Epithelial cell of esophagus (primary cell): ENCODE measurements around the gene HKDC1.
A peak's percentile ranks its signal among the peaks of the same experiment; 100 is the strongest.

Source experiments
- DNase-seq: peaks from one replicate; pipeline ENCODE4 v3.0.0; 2010; ENCODE audit warnings: low read depth
- H3K4me3 ChIP-seq: 2 replicates; pipeline ENCODE4 v1.5.1; 2011; ENCODE audit warnings: mild to moderate bottlenecking, low read length, control low read depth
- TF ChIP-seq, protein P1 (sequence below): IDR thresholded peaks from 2 replicates; pipeline ENCODE4 v1.5.1; 2011; ENCODE audit warnings: low read depth, mild to moderate bottlenecking, low read length, control low read depth, inconsistent platforms; ENCODE audit not compliant: insufficient read depth; ENCODE audit errors: missing control alignments

Gene HKDC1

DNA sequence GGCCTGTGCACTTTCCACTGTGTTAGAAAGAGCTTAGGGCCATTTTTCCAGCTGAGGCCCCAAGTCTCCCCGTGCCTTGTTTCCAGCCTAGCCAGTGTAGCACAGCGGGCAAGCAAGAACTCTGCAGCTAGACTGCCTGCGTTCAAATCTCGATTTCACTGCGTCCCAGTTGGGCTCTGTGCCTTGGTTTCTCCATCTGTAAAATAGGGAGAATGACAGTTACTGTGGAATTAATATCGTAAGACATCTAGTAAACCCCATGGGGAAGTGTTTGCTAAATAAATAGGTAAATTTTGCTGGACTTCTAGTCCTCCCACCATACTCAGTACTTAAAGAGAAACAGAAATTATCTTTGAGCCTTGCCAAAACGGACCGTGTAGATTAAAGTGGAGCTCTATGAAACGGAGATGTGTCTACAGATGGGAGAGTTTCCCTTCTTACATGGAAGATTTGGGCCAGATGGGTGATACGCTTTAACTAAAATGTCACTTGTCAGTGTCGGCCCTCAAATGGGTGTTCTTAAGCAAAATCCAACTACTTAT is 3.5 kb upstream of the HKDC1 start:
- no peak overlapping the region for H3K4me3 ChIP-seq
- TF ChIP-seq, protein P1, sequence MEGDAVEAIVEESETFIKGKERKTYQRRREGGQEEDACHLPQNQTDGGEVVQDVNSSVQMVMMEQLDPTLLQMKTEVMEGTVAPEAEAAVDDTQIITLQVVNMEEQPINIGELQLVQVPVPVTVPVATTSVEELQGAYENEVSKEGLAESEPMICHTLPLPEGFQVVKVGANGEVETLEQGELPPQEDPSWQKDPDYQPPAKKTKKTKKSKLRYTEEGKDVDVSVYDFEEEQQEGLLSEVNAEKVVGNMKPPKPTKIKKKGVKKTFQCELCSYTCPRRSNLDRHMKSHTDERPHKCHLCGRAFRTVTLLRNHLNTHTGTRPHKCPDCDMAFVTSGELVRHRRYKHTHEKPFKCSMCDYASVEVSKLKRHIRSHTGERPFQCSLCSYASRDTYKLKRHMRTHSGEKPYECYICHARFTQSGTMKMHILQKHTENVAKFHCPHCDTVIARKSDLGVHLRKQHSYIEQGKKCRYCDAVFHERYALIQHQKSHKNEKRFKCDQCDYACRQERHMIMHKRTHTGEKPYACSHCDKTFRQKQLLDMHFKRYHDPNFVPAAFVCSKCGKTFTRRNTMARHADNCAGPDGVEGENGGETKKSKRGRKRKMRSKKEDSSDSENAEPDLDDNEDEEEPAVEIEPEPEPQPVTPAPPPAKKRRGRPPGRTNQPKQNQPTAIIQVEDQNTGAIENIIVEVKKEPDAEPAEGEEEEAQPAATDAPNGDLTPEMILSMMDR, result no peak
- DNase-seq, result no peak

DNA sequence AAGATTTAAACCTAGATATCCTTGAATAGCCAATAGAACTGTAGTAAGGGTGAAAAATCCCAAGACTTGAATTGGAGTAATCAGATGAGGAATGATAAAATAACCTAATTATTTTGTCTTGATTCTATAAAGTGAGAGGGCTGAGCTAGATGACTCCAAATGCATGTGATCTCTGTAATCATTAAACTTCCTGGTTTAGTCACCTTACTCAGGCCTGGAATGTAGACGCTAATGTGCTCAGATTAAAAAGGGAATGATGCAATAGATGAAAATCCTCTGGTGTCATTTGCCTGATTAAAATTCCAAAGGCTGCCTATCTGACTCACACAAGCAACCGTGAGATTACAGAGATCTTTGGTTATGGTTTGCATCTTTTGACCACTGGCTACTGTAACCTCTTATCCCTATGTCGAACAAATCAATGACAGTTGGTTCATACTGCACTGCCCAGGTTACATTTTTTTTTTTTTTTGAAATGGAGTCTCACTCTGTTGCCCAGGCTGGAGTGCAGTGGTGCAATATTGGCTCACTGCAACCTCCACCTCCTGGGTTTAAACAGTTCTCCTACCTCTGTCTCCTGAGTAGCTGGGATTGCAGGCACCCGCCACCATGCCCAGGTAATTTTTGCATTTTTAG is 2.9 kb upstream of the HKDC1 start:
- TF ChIP-seq, protein P1, result no peak
- DNase-seq, result peak; percentile 95

DNA sequence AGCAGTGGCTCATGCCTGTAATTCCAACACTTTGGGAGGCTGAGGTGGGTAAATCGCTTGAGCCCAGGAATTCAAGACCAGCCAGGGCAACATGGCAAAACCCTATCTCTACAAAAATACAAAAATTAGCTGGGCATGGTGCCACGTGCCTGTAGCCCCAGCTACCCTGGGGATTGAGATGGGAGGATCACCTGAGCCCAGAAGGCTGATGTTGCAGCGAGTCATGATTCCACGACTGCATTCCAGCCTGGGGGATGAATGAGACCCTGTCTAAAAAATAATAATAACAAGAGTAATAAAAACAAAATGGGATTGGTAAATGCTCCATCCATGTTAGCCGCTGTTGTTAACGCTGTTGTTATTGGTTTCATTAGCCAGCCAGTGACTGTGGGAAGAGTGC is 1.3 kb upstream of the HKDC1 start:
- DNase-seq, result no peak
- no peak overlapping the region for H3K4me3 ChIP-seq
- TF ChIP-seq, protein P1, result no peak

More for the DNA sequence above, 2.9 kb upstream of the HKDC1 start:
- no peak overlapping the region for H3K4me3 ChIP-seq

DNA sequence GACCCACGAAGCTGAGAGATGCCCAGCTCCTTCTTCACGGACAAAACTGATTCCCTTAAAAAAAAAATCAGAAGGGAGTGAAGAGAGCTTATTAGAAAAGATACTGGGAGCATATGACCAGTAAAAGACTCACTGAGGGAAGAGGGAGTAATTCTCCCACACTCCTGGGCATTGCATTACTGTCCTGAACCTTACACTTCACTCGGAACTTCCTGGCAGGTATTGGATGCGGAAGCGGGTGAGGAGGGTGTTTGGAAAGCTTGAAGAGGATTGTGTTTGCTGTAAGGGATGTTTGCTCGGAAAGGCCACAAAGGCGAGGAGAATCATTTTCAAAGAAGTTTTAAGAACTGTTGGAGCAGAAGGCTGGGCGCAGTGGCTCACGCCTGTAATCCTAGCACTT is 375 bp downstream of the HKDC1 start:
- DNase-seq, result no peak
- TF ChIP-seq, protein P1, result no peak
- no peak overlapping the region for H3K4me3 ChIP-seq

DNA sequence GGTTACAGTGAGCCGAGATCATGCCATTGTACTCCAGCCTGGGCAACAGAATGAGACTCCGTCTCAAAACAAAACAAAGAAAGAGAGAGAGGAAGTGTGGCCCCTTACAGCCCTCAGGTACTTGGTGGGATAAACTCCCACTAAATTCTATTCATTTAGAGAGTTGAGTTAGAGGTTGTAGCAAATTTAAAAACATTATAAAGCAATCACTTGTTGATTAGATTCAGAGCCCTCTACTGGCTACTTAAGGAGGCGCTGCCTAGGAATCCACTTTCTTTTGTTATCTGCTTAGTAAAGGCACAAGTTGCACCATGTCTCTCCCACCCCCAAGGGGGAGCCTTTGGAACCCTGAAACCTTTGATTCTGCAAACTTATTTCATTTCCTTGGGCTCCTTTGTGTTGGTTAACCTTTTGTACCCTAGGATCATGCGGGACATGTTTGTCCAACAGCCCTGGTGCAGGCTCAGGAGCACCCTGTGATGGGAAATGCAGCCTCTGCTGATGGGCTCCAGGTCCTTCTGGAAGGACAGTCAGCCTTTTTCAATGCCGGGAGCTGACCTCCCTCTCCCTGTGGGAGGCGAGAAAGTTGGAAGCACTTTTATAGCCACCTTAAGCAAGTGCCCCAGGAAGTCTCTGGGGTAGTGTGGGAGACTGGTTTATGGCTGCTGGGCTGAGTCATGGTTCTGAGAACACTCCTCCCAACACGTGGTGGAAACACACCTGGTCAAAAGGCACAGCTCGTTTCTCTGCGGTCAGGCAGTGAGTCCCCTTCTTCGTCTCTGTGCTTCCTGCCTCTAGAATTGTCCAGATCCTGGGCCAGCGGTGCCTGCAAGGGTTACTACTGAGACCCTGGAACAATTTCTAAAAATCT is 2.3 kb downstream of the HKDC1 start:
- TF ChIP-seq, protein P1, result peak; percentile 73
- DNase-seq, result peak; percentile 94
- H3K4me3 ChIP-seq, result peak overlapping the region; percentile 27

DNA sequence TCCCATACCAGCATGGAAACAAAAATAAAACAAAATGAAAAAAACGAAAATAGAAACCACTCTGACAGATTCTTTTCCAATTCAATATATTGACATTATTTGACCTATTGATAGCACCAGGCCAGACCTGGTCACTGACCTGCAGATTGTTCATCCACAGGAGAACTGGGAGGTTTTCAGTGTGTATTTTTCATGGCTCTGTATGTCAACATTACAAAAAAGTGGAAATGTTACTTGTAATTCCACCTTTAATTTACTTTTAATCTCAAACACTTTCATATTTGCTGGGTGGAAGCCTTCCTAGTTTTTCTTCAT is 2.9 kb downstream of the HKDC1 start:
- H3K4me3 ChIP-seq, result no peak overlapping the region
- DNase-seq, result no peak
- TF ChIP-seq, protein P1, result no peak
